Stimulated activated CD4-positive, alpha-beta T cell treated with anti-CD3 and anti-CD28 coated beads, Interleukin-1b, Interleukin-23, amount 100 ng/mL, for 24 hours (primary cell): ENCODE measurements around the gene KLHL18.
"Not testable (repeated sequence)": the region's sequence is repeated elsewhere in the genome, so short reads cannot be mapped to it uniquely, and the experiment has no call there.

Experiments used
- DNase-seq, 4 experiments: peaks; one replicate each; pipeline ENCODE4 v3.0.0-alpha.2; 2020; ENCODE audit warnings: low read depth in 4 of 4, low spot score in 1 of 4

The KLHL18 gene

DNA sequence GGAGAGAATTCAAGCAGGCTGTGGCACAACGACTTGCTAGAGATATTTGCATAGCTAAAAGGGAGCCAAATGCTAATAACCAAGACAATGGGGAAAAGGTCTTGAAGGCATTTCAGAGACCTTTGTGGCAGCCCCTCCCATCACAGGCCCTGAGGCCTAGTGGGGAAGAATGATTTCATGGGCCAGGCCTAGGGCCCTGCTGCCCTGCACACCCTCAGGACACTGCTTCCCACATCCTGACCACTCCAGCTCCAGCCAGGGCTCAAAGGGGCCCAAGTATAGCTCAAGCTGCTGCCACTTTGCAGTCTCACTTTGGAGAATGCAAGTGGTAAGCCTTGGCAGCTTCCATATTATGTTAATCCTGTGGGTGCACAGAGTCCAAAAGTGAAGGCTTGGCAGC lies 76.6 kb downstream of the KLHL18 start:
- no peak for DNase-seq

DNA sequence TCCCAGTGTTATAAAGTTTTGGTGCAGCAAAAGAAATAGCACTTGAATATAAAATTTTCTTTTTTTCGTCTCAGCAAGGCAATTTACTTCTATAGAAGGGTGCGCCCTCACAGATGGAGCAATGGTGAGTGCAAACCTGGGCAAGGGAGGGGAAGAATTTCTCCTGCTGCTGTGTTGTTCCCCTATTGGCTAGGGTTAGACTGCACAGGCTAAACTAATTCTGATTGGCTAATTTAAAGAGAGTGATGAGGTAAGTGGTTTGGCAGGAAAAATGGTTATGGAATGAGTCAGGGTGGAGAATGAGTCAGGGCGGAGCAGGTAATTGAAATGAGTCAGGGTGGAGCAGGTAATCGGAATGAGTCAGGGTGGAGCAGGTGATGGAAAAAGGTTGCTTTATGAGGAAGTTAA lies 77.4 kb downstream of the KLHL18 start:
- DNase-seq: peak in 1 of 4 experiments; percentile 28

DNA sequence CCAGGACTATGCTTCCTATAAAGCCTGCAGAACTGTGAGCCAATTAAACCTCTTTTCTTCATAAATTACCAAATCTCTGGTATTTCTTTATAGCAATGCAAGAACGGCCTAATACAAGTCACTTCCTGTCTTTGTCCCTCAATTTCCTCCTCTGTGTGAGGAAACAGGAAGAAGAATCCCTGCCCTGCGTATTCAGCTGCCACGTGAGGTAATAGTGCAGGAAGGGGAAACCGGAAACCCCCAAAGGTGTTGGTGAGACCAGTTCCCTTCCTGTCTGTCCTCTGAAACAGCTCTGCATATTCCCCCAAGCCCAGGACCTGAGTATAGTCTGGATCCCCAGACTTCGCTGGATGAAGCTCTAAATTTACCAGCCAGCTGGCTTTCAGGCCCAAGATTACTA lies 80.0 kb downstream of the KLHL18 start:
- no peak for DNase-seq

DNA sequence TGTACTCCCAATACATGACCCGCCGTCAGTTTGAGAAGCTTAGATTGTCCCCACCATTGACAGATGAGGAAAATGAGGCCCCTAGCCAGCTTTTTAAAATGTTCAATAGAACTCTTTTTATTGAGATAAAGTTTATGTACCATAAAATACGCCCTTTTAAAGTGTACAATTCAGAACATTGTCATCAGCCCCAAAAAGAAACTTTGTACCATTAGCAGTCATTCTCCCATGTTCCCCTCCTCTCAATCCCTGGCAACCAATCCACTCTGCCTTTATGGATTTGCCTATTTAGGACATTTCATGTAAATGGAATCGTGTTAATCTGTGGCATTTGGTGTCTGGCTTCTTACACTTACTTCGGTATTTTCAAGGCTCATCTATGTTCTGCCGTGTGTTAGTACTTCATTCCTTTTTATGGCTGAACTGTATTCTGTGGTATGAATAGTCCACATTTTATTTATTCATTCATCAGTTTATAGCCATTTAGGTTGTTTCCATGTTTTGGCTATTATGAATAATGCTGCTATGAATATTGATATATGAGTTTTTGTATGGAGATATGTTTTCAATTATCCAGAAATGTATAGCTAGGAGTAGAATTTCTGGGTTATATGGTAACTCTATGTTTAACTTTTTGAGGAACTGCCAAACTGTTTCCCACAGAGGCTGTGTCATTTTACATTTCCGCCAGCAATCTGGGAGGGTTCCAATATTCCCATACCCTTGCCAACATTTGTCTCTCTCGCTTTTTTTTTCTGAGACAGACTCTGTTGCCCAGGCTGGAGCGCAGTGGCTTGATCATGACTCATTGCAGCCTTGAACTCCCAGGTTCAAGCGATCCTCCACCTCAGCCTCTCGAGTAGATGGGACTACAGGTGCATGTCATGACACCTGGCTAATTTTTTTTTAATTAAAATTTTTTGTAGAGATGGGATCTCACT lies 82.7 kb downstream of the KLHL18 start:
- no peak for DNase-seq

DNA sequence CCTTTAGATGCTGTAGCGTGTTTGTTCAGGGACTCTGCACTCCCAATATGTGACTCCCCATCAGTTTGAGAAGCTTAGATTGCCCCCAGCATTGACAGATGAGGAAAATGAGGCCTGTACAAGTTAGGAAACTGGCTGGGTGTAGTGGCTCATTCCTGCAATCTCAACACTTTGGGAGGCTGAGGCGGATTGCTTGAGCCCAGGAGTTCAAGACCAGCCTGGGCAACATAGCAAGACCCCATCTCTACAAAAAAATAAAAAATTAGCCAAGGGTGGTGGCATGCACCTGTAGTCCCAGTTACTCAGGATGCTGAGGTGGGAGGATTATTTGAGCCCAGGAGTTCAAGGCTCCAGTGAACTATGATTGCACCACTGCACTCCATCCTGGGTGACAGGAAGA lies 84.1 kb downstream of the KLHL18 start:
- no peak for DNase-seq

DNA sequence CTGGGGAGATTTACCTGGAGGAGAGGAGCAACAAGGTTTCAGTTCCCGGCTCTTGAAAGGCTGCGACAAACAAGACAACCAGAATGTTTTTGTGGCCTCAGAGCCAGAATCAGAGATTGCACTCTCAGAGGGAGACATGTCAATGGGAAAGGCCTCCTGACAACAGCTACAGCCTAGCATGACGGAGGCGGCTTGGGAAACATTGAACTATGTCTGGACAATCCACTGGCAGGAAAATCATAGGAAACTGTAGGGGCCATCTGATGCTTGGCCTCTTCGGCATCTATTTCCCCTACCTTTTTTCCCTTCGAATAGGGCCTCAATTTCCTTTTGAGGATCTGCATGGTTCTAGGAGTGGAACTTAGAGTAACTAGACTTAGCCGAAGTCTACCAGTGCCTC lies 84.9 kb downstream of the KLHL18 start:
- DNase-seq: no peak

DNA sequence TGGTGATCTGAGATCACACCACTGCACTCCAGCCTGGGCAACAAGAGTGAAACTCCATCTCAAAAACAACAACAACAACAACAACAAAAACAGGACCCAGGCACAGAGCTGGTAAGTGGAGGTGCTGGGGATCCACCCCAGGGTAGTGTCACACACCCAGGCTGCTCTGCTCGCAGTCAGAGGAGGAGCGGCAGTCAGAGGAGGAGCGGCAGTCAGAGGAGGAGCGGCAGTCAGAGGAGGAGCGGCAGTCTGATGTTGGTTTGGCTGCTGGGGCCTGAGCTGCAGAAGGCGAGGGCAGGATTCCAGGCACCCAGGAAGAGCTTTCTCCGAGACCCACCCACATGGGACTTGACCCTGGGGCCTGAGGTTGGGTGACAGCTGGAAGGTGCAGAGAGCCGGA lies 87.3 kb downstream of the KLHL18 start:
- not testable (repeated sequence) for DNase-seq

DNA sequence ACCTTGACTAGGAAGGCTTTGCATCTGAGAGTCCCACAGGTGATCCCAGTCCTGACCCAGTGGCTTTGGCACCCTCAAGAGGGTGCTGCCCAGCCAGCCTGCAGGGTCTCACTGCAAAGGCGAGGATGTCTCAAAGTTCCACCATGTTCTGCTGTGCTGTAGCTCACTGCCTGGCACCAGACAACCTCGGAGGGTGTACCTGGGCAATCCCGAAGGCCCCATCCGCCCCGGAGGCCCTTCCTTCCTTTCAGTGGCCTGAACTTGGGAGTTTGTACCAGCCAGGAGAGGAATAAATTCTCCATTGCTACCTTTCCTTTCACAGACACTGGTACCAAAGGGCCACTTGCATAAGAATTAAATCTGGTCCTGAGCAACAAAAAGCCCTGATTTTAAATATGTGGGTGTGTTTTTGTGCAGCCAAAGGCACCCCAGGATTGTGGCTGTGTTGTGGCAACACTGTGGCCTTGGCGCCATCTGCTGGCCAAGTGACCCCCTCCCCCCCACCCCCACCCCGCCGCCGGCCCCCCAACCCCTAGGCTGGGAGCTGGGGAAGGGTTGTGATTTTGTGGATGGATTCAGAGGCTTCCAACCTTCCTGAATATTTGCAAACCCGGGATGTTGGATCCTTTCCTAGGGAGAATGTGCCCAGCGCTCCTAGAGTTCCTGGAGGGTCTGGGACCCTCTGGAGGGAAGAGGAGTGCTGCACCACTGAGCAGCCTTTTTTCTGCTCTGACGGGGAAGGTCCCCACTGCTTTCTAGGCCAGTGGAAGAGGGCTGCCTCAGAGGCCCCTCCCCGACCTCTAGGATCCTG lies 88.3 kb downstream of the KLHL18 start:
- peak in 1 of 4 experiments; percentile 14 for DNase-seq

DNA sequence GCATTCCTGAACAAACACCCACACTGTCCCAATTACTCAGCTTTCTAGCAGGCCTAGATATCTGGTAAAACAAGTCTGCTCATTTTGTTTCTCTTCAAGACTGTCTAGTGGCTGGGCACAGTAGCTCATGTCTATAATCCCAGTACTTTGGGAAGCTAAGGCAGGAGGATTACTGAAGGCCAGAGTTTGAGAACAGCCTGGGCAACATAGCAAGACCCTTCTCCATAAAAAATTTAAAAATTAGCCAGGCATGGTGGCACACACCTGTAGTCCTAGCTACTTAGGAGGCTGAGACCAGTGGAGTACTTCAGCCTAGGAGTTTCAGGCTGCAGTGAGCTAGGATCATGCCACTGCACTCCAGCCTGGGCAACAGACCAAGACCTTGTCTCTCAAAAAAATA lies 91.8 kb downstream of the KLHL18 start:
- no peak for DNase-seq

DNA sequence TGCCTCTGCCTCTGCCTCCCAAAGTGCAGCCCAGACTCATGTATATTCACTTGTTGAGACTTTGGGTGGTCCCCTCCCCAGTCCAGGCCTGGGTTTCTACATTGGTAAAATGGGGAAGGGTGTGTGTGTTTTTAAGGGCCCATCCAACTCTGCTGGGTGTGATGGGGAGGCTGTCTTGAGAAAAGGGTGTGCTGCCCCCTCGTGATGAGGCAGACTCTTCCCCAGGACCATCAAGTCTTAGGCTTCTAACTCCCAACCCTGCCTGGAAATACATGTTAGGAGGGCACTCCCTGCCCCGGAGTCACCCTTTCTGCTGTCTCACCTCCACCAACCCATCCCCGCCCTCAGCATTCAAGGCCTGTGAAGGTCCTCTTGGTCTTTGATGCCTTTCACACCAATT lies 93.6 kb downstream of the KLHL18 start:
- no peak for DNase-seq

DNA sequence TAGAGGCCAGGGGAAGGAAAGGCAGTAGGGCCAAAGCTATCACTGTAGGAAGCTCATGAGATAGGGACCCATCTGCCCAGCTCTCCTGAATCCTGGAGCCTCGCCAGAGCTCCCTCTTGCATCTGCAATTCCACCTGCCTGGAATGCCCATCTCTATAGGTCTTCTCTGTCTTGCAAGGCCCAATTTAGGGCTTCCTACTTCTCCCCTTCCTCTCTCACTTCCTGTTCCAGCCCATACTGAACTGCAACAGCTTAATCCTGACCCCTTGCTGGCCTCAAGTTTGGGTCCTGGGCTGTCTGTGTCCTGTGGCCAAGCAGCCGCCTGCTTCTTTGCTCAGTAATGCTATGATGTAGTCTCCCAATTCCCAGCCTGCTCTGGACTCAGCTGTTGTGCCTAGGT lies 94.4 kb downstream of the KLHL18 start:
- no peak for DNase-seq

DNA sequence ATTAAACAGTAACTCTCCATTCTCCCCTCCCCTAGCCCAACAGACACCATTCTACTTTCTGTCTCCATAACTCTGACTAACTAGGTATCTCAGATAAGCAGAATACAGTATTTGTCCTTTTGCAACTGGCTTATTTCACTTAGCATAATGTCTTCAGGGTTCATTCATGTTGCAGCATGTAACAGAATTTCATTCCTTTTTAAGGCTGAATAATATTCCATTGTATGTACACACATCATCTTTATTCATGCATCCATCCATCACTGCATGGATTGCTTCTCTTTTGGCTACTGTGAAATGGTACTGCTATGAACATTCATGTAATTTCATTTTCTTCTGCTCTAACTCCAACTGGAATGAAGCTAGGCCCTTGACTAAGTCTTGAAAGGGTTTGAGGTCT lies 96.1 kb downstream of the KLHL18 start:
- DNase-seq: no peak

DNA sequence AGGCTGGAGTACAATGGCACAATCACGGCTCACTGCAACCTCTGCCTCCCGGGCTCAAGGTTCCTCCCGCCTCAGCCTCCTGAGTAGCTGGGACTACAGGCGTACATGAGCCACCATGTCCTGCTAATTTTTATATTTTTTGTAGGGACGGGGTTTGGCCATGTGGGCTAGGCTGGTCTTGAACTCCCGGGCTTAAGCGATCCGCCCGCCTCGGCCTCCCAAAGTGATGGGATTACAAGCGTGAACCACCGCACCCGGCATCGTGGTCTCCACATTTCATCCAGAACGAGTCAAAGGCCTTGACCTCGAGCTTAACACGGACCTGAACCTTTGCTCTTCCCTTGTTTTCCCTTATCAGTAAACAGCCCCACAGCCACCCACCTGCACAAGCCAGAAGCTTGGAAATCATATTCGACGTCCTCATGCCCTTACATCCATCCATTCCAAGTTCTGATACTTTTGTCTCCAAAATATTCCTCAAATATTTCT lies 96.7 kb downstream of the KLHL18 start:
- no peak for DNase-seq

DNA sequence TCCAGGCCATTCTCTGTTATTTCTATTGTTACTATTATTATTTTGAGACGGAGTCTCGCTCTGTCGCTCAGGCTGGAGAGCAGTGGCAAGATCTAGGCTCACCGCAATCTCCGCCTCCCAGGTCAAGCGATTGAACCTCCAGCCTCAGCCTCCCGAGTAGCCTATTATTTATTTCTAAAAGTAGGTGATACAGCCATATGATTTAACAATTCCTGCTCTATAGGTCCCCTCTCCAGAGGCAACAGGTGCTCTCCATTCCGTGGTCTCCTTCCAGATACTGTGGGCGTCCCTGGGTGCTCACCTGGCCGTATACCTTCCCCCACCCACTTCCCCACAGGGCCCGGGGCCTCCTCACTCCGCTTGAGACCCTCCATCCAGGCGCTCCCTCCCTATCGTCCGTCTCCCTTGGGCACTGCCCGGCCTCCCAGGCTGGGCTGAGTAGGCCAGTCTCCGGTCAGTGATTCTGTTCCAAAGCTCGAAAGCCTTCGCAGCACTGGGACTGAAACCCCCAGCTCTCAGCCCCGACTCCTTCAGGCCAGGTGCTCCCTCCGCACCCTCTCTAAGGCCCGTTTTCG lies 97.4 kb downstream of the KLHL18 start:
- peak in 1 of 4 experiments; percentile 7 for DNase-seq

DNA sequence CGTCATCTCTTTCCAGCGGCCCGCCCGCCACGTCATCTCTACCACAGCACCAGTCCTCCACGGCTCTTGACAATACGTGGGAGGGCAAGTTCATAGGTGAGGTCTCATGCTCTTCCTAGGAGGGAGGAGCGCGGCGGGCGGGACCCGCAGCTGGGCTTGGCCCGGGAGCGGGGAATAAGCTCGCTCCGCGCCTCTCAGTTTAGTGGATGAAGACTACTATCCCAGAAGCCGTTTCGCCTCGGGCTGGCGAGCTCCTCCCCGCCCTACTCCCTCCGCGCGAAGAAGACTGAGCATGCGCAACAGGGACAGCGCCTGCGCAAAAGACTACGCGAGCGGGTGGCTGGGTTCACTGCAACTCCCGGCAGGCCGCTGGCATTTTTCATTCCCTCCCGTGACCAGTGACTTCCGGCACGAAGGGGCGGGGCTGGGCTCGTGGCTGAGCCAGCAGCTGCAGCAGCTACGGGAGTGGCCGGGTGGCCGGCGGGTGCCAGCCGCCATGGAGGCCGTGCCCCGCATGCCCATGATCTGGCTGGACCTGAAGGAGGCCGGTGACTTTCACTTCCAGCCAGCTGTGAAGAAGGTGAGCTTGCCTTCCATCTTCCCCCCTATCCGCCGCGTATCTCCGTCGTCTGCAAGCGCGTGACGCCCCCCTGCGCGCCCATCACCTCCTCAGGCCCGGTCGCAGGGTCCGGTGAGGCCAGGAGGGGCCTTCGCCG lies 98.0 kb downstream of the KLHL18 start, which contains the start of gene PTPN23:
Gene PTPN23 (plus strand): TSS at position 421 of the 716 bp plus-strand sequence. CDS start 76 bp downstream, at position 497.
- DNase-seq: peak; percentile 92 to 98 (median 97)

DNA sequence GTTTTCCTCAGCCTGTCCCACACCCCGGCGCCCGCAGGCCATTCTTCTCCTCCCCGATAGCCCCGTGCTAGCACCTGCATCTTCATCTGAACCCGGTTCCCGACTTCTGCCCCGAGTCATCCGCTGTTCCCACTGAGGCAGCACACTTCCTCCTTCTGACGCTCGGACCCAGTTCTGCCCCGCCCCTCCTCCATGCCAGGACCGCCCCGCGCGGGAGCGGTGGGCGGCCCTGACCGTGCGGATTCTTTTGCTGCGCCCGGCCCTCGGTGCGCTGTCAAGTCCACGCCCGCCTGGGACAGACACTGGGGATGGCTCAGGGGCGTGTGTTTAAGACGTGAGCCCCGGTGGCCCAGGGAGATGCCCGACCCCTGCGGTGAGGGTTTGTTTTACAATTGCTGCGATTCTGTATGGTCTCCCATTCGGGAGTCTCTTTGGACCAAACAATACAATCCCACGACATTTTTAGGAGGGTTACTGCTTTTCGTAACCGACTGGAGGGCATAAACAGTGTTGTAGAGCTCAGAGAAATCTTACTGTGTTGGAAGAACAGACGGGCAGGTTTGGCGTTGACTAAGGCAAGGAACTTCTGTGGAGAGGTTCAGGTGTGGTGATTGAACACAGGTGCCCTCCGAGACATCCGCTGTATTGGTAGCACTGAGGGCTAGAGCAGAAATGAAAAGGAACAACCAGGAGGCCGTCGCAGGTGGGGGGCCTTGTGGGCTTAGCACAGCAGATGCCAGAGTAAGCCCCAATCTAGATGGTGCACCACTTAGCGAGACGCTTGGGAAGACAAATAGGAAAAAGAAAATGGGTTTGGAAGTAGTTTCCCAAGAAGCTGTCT lies 98.8 kb downstream of the KLHL18 start:
- DNase-seq: peak; percentile 37 to 79 (median 50)

DNA sequence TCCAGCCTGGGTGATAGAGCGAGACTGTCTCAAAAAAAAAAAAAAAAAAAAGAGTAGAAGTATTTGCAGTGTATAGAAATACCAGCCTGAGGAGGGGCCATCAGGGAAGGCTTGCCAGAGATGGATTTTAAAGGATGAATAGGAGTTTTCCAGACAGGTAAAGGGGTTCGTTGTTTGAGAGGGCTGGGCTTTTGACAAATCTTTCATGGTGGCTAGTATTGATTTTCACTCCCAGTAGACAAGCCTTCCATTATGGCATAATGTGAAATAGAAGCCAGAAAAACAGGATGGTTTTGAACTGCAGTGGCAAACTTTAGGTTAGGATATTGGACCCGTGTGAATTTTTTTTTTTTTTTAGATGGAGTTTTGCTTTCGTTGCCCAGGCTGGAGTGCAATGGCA lies 101.7 kb downstream of the KLHL18 start:
- no peak for DNase-seq

DNA sequence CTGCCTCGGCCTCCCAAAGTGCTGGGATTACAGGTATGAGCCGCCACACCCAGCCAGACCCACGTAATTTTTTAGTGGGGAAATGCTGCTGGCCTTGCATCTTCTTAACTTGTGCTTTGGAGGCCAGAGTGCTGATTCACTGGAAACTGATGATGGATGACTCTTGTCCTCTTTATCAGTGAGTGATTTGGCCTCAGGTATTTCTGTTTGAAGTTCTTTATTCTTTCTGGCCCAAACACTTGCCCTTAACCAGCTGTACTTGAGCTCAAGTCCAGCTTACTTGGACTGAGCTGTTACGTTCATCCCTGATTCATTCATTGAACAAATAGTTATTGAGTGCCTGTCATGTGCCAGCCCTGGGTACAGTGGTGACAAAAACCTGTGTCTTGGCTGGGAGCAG lies 102.3 kb downstream of the KLHL18 start:
- no peak for DNase-seq

DNA sequence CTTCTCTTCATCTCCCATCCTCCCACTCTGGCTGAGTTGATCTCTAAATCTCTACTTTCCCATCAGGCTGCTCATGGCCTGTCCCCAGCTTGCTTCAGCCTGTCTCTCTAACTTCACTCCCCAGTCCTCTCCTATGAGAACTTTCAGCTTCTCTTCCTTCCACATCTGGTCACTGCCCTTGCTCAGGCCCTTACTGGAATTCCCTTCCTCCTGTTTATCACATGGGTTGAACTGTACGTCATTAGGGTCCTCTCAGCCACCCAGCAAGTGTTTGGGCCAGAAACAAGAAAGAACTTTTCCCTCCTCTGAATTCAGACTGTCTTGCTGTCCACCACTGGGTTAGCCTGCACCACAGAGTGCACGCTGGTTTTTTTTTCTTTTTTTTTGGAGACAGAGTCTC lies 103.1 kb downstream of the KLHL18 start:
- DNase-seq: no peak

DNA sequence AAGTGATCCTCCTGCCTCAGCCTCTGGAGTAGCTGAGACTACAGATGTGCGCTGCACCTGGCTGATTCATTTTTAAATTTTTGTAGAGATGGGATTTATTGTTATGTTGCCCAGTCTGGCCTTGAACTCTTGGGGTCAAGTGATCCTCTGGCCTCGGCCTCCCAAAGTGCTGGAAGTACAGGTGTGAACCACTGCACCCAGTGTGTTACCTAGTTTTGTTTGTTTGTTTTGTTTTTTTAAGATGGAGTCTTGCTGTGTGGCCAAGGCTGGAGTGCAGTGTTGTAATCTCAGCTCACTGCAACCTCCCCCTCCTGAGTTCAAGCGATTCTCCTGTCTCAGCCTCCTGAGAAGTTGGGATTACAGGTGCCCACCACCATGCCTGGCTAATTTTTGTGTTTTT lies 110.2 kb downstream of the KLHL18 start:
- DNase-seq: no peak
